GM12878 (cell line): Measurements from ENCODE around the gene EYS. TPM values are rescaled to one million over a fixed set of nuclear protein-coding genes. Genes with fewer than 3 reads are reported as not detected.

Source experiments
- ATAC-seq: fragments of 200-7000 bp; cut with Tn5 transposase; 3 replicates; pipeline ENCODE4 v1.9.1; 2020; ENCODE audit warnings: mild to moderate bottlenecking, moderate library complexity
- BruUV-seq: library from RNA; stranded (reverse); fragments of 400-500 nt; replicated peaks from 2 replicates; lab custom pipeline; 2021; lab: Mats Ljungman, UMichigan
- CTCF ChIA-PET: fragments of 300-600 bp; sonication (Branson Sonifier 250); formaldehyde crosslinking; extraction: SDS; loops from one replicate; lab custom pipeline; 2021; ENCODE audit warnings: inconsistent platforms; lab: Yijun Ruan, JAX
- POLR2A ChIA-PET: fragments of 350-600 bp; formaldehyde crosslinking; extraction: SDS; loops from one replicate; lab custom pipeline; 2021; ENCODE audit warnings: inconsistent platforms; lab: Charles Lee
- RAD21 ChIA-PET: fragments of 300-600 bp; sonication (Branson Sonifier 250); formaldehyde crosslinking; loops from one replicate; lab custom pipeline; 2023; ENCODE audit warnings: antibody characterized with exemption; ENCODE audit not compliant: unreplicated experiment; lab: Charles Lee
- SMC1A ChIA-PET: fragments of 300-600 bp; sonication (Branson Sonifier 250); formaldehyde crosslinking; loops from one replicate; lab custom pipeline; 2023; ENCODE audit not compliant: unreplicated experiment, uncharacterized antibody; lab: Charles Lee
- DNase-seq: peaks from one replicate; pipeline ENCODE4 v3.0.0-alpha.2; 2011; ENCODE audit warnings: low read depth, low spot score
- FAIRE-seq: peaks from 3 replicates; lab custom pipeline; 2011; peaks lifted over from hg19 to GRCh38; lab: Jason Lieb, UNC
- H2AFZ ChIP-seq: 2 replicates; pipeline ENCODE4 v1.6.0; 2011; ENCODE audit warnings: low read depth, low read length, control low read depth; ENCODE audit not compliant: control insufficient read depth
- H3K27ac ChIP-seq: 2 replicates; pipeline ENCODE4 v1.5.1; 2011; ENCODE audit warnings: control low read depth; ENCODE audit not compliant: control insufficient read depth, insufficient read depth
- H3K27me3 ChIP-seq, 2 experiments: replicated peaks in 1 of 2; 2 replicates each; pipeline versions ENCODE4 v1.6.0 to v1.6.1; 2011; ENCODE audit warnings: low read length in 1 of 2; ENCODE audit not compliant: control insufficient read depth in 2 of 2, insufficient read depth in 2 of 2
- H3K36me3 ChIP-seq, 2 experiments: 2 replicates each; pipeline ENCODE4 v1.5.1; 2011; ENCODE audit warnings: low read length in 1 of 2; ENCODE audit not compliant: control insufficient read depth in 2 of 2, insufficient read depth in 2 of 2
- H3K4me1 ChIP-seq: 2 replicates; pipeline ENCODE4 v1.6.1; 2011; ENCODE audit warnings: mild to moderate bottlenecking, low read length, moderate library complexity, mixed read lengths; ENCODE audit not compliant: control insufficient read depth, insufficient read depth
- H3K4me2 ChIP-seq: 2 replicates; pipeline ENCODE4 v1.6.0; 2011; ENCODE audit warnings: control low read depth; ENCODE audit not compliant: control insufficient read depth, insufficient read depth
- H3K4me3 ChIP-seq: fragments of 200-600 bp; sonication (generic); 2 replicates; pipeline ENCODE4 v1.5.1; 2016
- H3K79me2 ChIP-seq: 2 replicates; pipeline ENCODE4 v1.6.0; 2011; ENCODE audit warnings: low read length; ENCODE audit not compliant: control insufficient read depth, insufficient read depth
- H3K9ac ChIP-seq: 2 replicates; pipeline ENCODE4 v1.8.0; 2011; ENCODE audit warnings: low read length, control low read depth, mixed read lengths; ENCODE audit not compliant: control insufficient read depth, insufficient read depth
- H3K9me3 ChIP-seq: replicated peaks from 3 replicates; pipeline ENCODE4 v1.5.1; 2011; ENCODE audit warnings: mild to moderate bottlenecking, low read length; ENCODE audit not compliant: control insufficient read depth, insufficient read depth
- H4K20me1 ChIP-seq: 2 replicates; pipeline ENCODE4 v1.6.0; 2011; ENCODE audit not compliant: control insufficient read depth, insufficient read depth
- CREM ChIP-seq: IDR thresholded peaks from 2 replicates; pipeline ENCODE4 v1.6.1; 2014; ENCODE audit warnings: antibody characterized with exemption, low read depth
- EZH2 ChIP-seq: IDR thresholded peaks from 2 replicates; pipeline ENCODE4 v1.6.1; 2012; ENCODE audit warnings: low read depth, mild to moderate bottlenecking, control low read depth, inconsistent platforms, low read length, borderline replicate concordance; ENCODE audit not compliant: control insufficient read depth
- HDAC6 ChIP-seq: fragments of 200-600 bp; sonication (generic); IDR thresholded peaks from one replicate; pipeline ENCODE4 v1.8.0; 2017; ENCODE audit warnings: antibody characterized with exemption; ENCODE audit not compliant: unreplicated experiment
- JUNB ChIP-seq: IDR thresholded peaks from 2 replicates; pipeline ENCODE4 v1.6.1; 2016; ENCODE audit warnings: antibody characterized with exemption, mild to moderate bottlenecking
- MEF2A ChIP-seq: IDR thresholded peaks from 2 replicates; pipeline ENCODE4 v1.6.1; 2011; ENCODE audit warnings: low read depth, mild to moderate bottlenecking, low read length, moderate library complexity; ENCODE audit not compliant: insufficient read depth
- MTA3 ChIP-seq: IDR thresholded peaks from 2 replicates; pipeline ENCODE4 v1.6.1; 2012; ENCODE audit warnings: low read length, inconsistent platforms, borderline replicate concordance
- POLR2AphosphoS5 ChIP-seq: IDR thresholded peaks from 2 replicates; pipeline ENCODE4 v1.6.1; 2011; ENCODE audit warnings: mild to moderate bottlenecking, low read length, inconsistent platforms
- RBBP5 ChIP-seq: fragments of 200-600 bp; sonication (generic); conservative IDR thresholded peaks from 2 replicates; pipeline ENCODE4 v1.6.1; 2016
- RCOR1 ChIP-seq: conservative IDR thresholded peaks from 2 replicates; pipeline ENCODE4 v1.6.1; 2012; ENCODE audit warnings: low read depth, low read length, improper control_type of control experiment
- SMAD5 ChIP-seq: IDR thresholded peaks from 2 replicates; pipeline ENCODE4 v1.6.1; 2016; ENCODE audit warnings: antibody characterized with exemption, low read depth
- SP1 ChIP-seq: IDR thresholded peaks from one replicate; pipeline ENCODE4 v1.6.1; 2011; ENCODE audit warnings: low read depth, low read length
- TCF3 ChIP-seq: IDR thresholded peaks from 2 replicates; pipeline ENCODE4 v1.6.1; 2012; ENCODE audit warnings: low read depth, mild to moderate bottlenecking, low read length, borderline replicate concordance; ENCODE audit not compliant: insufficient read depth
- ZNF274 ChIP-seq: IDR thresholded peaks from one replicate; pipeline ENCODE4 v1.8.0; 2011; ENCODE audit not compliant: insufficient read length, insufficient read depth
- in situ Hi-C: fragments of 300-500 bp; cut with MboI; formaldehyde crosslinking; loops from 9 replicates; pipeline ENCODE4 v1.14.3; 2018; ENCODE audit warnings: mixed read lengths
- intact Hi-C: fragments of 100-400 bp; cut with micrococcal nuclease; formaldehyde crosslinking; loops from one replicate; pipeline ENCODE4 v1.14.2; 2022; ENCODE audit not compliant: unreplicated experiment
- polyA plus RNA-seq, 11 experiments: library from polyadenylated mRNA; depleted of rRNA in 4 of 11; unstranded in 6 of 11; stranded (reverse) in 5 of 11; fragments of >200 nt; fragmentation: Nextera tagmentation in 4 of 11; fragmentation: Illumina TruSeq in 1 of 11; extraction: Ambion mirVana in 4 of 11; extraction: Trizol in 1 of 11; gene quantifications; 1 replicate in 1 of 11; 2 replicates in 10 of 11; pipeline versions ENCODE4 v1.2.1 to v1.2.3, GENCODE V29; 2011 to 2016; ENCODE audit warnings: inconsistent platforms in 2 of 11, missing spikeins in 2 of 11, low read depth in 1 of 11
- total RNA-seq, 4 experiments: library from RNA; depleted of rRNA in 3 of 4; stranded (reverse); fragments of >200 nt in 3 of 4; fragmentation: Illumina TruSeq in 1 of 4; extraction: Trizol in 1 of 4; gene quantifications; 2 replicates each; pipeline versions ENCODE4 v1.2.1 to v1.2.3, GENCODE V29; 2013 to 2021
- TF ChIP-seq, protein P1 (sequence below): fragments of 450-650 bp; IDR thresholded peaks from 2 replicates; pipeline ENCODE4 v1.6.1; 2017; ENCODE audit warnings: borderline replicate concordance
- TF ChIP-seq, protein P2 (sequence below): IDR thresholded peaks from 2 replicates; pipeline ENCODE4 v1.6.1; 2011; ENCODE audit warnings: borderline replicate concordance, low read depth, mild to moderate bottlenecking, moderate library complexity, low read length; ENCODE audit not compliant: insufficient read depth, poor library complexity, severe bottlenecking
- TF ChIP-seq, protein P3 (sequence below): fragments of 450-650 bp; conservative IDR thresholded peaks from 2 replicates; pipeline ENCODE4 v1.6.1; 2017; ENCODE audit warnings: mild to moderate bottlenecking, moderate library complexity

Gene EYS
- total and polyA plus RNA-seq, 10 of the 15 experiments (the other 5 are each of a cell fraction or from before 2014, with no cell fraction given): under 0.01 to 0.14 (median 0.02) TPM; not detected in 1

DNA sequence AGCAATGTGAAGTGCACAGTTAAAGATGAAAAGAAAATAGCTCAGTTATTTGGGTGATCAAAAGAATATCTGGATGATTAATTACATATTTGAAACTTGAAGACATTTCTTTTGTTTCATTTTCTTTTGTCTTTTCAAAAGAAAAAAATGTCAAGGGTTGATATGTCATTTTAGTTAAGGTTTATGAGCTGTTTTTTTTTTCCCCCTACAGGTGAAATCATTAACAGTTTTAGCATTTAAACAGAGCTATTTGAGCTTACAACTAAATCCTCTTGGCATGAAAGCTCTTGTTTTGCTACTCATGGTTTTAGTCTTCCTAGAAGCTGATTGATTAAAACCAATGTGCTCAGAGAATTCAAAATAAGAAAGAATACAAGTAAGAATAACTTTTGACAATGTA is 1184.2 kb downstream of the EYS start:
- Histone ChIP-seq H2AFZ (no peak overlapping the region), H3K36me3 (no peaks in the 10 kb centered on the region), H3K9me3 (no peaks in the 10 kb centered on the region), H3K4me2 (no peak overlapping the region), H3K4me1 (no peaks in the 10 kb centered on the region), H4K20me1 (no peaks in the 10 kb centered on the region), H3K4me3 (no peak overlapping the region), H3K27ac (no peak overlapping the region), H3K27me3 (no peaks in the 10 kb centered on the region), H3K9ac (no peak overlapping the region), H3K79me2 (no peaks in the 10 kb centered on the region)
- no peak for DNase-seq
- ChIA-PET CTCF (interaction anchor here (0.7 to 1.3 kb wide), 2 partner anchors 17 to 19 kb away, joined by 3 to 7 read pairs; no protein-coding TSS in a partner anchor), RAD21 (no interaction called here), POLR2A (no interaction called here), SMC1A (no interaction called here)
- ATAC-seq: no peak
- intact Hi-C loops (no loop called here), in situ Hi-C loops (no loop called here)
- TF ChIP-seq, protein P1, sequence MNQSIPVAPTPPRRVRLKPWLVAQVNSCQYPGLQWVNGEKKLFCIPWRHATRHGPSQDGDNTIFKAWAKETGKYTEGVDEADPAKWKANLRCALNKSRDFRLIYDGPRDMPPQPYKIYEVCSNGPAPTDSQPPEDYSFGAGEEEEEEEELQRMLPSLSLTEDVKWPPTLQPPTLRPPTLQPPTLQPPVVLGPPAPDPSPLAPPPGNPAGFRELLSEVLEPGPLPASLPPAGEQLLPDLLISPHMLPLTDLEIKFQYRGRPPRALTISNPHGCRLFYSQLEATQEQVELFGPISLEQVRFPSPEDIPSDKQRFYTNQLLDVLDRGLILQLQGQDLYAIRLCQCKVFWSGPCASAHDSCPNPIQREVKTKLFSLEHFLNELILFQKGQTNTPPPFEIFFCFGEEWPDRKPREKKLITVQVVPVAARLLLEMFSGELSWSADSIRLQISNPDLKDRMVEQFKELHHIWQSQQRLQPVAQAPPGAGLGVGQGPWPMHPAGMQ: no peak
- TF ChIP-seq MTA3 (no peak), POLR2AphosphoS5 (no peak)
- no peak for FAIRE-seq
- BruUV-seq: no TSS peak

DNA sequence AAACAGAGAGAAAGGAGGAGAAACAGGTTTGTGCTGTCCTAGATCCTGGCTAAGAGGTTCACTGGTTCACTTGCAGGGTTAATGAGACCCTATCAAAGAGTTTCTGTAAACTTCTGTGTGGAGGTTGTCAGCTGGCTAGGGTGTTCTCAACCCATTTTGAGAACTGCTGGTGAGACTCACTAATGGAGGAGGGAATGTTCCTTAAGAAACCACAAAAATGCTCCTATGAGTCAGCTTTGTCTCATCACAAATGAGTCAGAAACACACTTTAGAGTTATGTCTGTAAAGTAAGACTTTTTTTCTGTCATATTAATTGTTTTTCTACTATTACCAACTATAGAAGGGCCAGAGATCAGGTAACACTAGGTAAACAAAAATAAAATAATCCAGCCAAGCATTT is 1187.0 kb downstream of the EYS start:
- H3K27me3 ChIP-seq: no peaks in the 10 kb centered on the region
- H3K4me2 ChIP-seq: 0 out of 2 replicates have a peak overlapping the region, but pooled peaks have one; percentile 19
- SMC1A ChIA-PET: no interaction called here
- no peak overlapping the region for H3K27ac ChIP-seq
- no peaks in the 10 kb centered on the region for H3K36me3 ChIP-seq
- peak; percentile 93 for ATAC-seq
- RAD21 ChIA-PET: no interaction called here
- H3K9me3 ChIP-seq: no peaks in the 10 kb centered on the region
- H3K4me3 ChIP-seq: no peak overlapping the region
- POLR2A ChIA-PET: no interaction called here
- intact Hi-C loops (no loop called here), in situ Hi-C loops (no loop called here)
- H3K79me2 ChIP-seq: no peaks in the 10 kb centered on the region
- no peak overlapping the region for H2AFZ ChIP-seq
- H3K9ac ChIP-seq: no peak overlapping the region
- peak; percentile 5 for DNase-seq
- H3K4me1 ChIP-seq: no peaks in the 10 kb centered on the region
- BruUV-seq: no TSS peak
- CTCF ChIA-PET: no interaction called here
- FAIRE-seq: no peak
- no peaks in the 10 kb centered on the region for H4K20me1 ChIP-seq
- TF ChIP-seq, protein P2, sequence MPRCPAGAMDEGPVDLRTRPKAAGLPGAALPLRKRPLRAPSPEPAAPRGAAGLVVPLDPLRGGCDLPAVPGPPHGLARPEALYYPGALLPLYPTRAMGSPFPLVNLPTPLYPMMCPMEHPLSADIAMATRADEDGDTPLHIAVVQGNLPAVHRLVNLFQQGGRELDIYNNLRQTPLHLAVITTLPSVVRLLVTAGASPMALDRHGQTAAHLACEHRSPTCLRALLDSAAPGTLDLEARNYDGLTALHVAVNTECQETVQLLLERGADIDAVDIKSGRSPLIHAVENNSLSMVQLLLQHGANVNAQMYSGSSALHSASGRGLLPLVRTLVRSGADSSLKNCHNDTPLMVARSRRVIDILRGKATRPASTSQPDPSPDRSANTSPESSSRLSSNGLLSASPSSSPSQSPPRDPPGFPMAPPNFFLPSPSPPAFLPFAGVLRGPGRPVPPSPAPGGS: no peak
- TF ChIP-seq ZNF274: no peak
- TF ChIP-seq EZH2: no peak
- no peak for TF ChIP-seq RBBP5
- no peak for TF ChIP-seq MEF2A
- TF ChIP-seq, protein P3, sequence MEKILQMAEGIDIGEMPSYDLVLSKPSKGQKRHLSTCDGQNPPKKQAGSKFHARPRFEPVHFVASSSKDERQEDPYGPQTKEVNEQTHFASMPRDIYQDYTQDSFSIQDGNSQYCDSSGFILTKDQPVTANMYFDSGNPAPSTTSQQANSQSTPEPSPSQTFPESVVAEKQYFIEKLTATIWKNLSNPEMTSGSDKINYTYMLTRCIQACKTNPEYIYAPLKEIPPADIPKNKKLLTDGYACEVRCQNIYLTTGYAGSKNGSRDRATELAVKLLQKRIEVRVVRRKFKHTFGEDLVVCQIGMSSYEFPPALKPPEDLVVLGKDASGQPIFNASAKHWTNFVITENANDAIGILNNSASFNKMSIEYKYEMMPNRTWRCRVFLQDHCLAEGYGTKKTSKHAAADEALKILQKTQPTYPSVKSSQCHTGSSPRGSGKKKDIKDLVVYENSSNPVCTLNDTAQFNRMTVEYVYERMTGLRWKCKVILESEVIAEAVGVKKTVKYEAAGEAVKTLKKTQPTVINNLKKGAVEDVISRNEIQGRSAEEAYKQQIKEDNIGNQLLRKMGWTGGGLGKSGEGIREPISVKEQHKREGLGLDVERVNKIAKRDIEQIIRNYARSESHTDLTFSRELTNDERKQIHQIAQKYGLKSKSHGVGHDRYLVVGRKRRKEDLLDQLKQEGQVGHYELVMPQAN: no peak
- no peak for TF ChIP-seq TCF3
- TF ChIP-seq SMAD5: no peak
- peak; percentile 92 for TF ChIP-seq JUNB
- no peak for TF ChIP-seq SP1
- TF ChIP-seq CREM: peak; percentile 65; the same call in 1 of the 2 replicates
- no peak for TF ChIP-seq HDAC6
- no peak for TF ChIP-seq RCOR1
